Heart right ventricle (tissue), 16 donors: ENCODE results near the gene RAB9B. TPM values are rescaled to one million over a fixed set of nuclear protein-coding genes. Genes with fewer than 3 reads are reported as not detected.

Source experiments
- ATAC-seq, 8 donors: fragments of 200-7000 bp; cut with Tn5 transposase; one replicate each; pipeline ENCODE4 v1.9.1; 2020; ENCODE audit warnings: mild to moderate bottlenecking in 8 of 8, moderate library complexity in 8 of 8, moderate number of reproducible peaks in 1 of 8
- DNase-seq, 2 donors: peaks; one replicate each; pipeline ENCODE4 v3.0.0-alpha.2; 2020
- H3K27ac ChIP-seq, 10 donors: fragments of 200-600 bp; sonication (generic) in 2 of 10; one replicate each; pipeline versions ENCODE4 v1.5.0 to v1.8.0; 2020 to 2022; ENCODE audit warnings: mild to moderate bottlenecking in 3 of 10
- H3K27me3 ChIP-seq, 7 donors: fragments of 200-600 bp; one replicate each; pipeline ENCODE4 v1.8.0; 2021 to 2022; ENCODE audit warnings: mild to moderate bottlenecking in 2 of 7
- H3K36me3 ChIP-seq, 9 donors: fragments of 200-600 bp; sonication (generic) in 1 of 9; one replicate each; pipeline versions ENCODE4 v1.5.0 to v1.8.0; 2020 to 2022; ENCODE audit warnings: mild to moderate bottlenecking in 2 of 9
- H3K4me1 ChIP-seq, 9 donors: fragments of 200-600 bp; sonication (generic) in 1 of 9; one replicate each; pipeline versions ENCODE4 v1.5.0 to v1.8.0; 2020 to 2022; ENCODE audit warnings: mild to moderate bottlenecking in 4 of 9
- H3K4me3 ChIP-seq, 10 donors: fragments of 200-600 bp; sonication (generic) in 2 of 10; one replicate each; pipeline versions ENCODE4 v1.5.0 to v1.8.0; 2020 to 2022; ENCODE audit warnings: mild to moderate bottlenecking in 7 of 10, moderate library complexity in 2 of 10
- H3K9me3 ChIP-seq, 11 donors: fragments of 200-600 bp in 10 of 11; sonication (generic) in 2 of 11; one replicate each; pipeline versions ENCODE4 v1.5.0 to v1.8.0; 2013 to 2022; ENCODE audit warnings: mild to moderate bottlenecking in 2 of 11, control low read depth in 1 of 11, moderate library complexity in 1 of 11
- WGBS, 2 donors: extraction: QIAGEN DNeasy Blood & Tissue Kit; methylation state at CpG; one replicate each; pipeline ENCODE4 v1.1.7; 2013; ENCODE audit warnings: inconsistent platforms in 1 of 2; 5-methylcytosine and 5-hydroxymethylcytosine counted together
- intact Hi-C, 10 donors: fragments of 100-400 bp; cut with DNase I; formaldehyde crosslinking; loops; one replicate each; pipeline versions ENCODE4 v1.11.1 to v1.14.2; 2022
- polyA plus RNA-seq, 2 donors: library from polyadenylated mRNA; stranded (reverse); fragments of 200-250 nt; gene quantifications; one replicate each; pipeline ENCODE4 v1.2.3, GENCODE V29; 2013
- total RNA-seq, 10 donors: library from RNA; stranded (reverse); fragmentation: NEBNext Ultra II Directional in 3 of 10; extraction: Animal tissue kit (Norgen Biotek cat#: 25700) in 3 of 10; gene quantifications; one replicate each; pipeline versions ENCODE4 v1.2.1 to v1.2.4, GENCODE V29; 2021 to 2023
- TF ChIP-seq, protein P1 (sequence below), 9 donors: fragments of 200-600 bp; sonication (generic) in 2 of 9; IDR thresholded peaks; one replicate each; pipeline versions ENCODE4 v1.5.0 to v1.8.0; 2021 to 2022; ENCODE audit warnings: antibody characterized with exemption in 9 of 9, mild to moderate bottlenecking in 5 of 9, moderate library complexity in 1 of 9
- donor health status: Arrhythmogenic right ventricular cardiomyopathy.
- donor health status: ischemic (EF 13 %, LVEDD 7.1; RV severe dilation, severe dysfunction).
- donor health status: healthy with polysubstance abuse.
- donor health status: DM: no; HTN: yes; CAD: no.
- donor health status: DM: no; HTN: no; CAD: no.
- donor health status: ischemic (EF 25% LVEDD 6.9; RV normal size, moderate dysfunction).
- donor health status: ischemic (EF 25% LVEDD 5.7; RV mildly dilated, moderate dysfunction).
- donor health status: healthy.
- donor health status: DM: yes; HTN: yes; CAD: no.
- donor health status: Ischemic cardiomyopathy.
- donor health status: ischemic (EF 35%, LVEDD 5.7; RV mildly dilated, moderate dysfunction).
- donor health status: nonischemic (EF 11% LVEDD 7.7; RV severe dilation, severe dysfunction).
- donor health status: DM: yes; HTN: yes; CAD: no.
- donor health status: PGD.
- donor health status: ischemic (EF 29% LVEDD 5.4; RV normal size, mild dysfunction).
- donor health status: nonischemic (EF 23%, LVEDD 6.1; RV moderate dilation, normal function).

RAB9B gene
- total and polyA plus RNA-seq, 12 donors, result 4.4 to 42.4 (median 32.9) TPM

- no peak overlapping the region for H3K4me3 ChIP-seq
- H3K27ac ChIP-seq, result no peak overlapping the region
- 95 to 98% methylated on average over 2 of the region's 2 CpGs for WGBS, 2 donors
- ATAC-seq (no peak), DNase-seq (no peak)
- H3K27me3 ChIP-seq, result peaks cover 0 to 43% (median 0%) of the 10 kb centered on the region in 7 donors
- no peaks in the 10 kb centered on the region for H3K4me1 ChIP-seq
- H3K36me3 ChIP-seq, result no peaks in the 10 kb centered on the region
- intact Hi-C loops, result no loop called here
- TF ChIP-seq, protein P1, sequence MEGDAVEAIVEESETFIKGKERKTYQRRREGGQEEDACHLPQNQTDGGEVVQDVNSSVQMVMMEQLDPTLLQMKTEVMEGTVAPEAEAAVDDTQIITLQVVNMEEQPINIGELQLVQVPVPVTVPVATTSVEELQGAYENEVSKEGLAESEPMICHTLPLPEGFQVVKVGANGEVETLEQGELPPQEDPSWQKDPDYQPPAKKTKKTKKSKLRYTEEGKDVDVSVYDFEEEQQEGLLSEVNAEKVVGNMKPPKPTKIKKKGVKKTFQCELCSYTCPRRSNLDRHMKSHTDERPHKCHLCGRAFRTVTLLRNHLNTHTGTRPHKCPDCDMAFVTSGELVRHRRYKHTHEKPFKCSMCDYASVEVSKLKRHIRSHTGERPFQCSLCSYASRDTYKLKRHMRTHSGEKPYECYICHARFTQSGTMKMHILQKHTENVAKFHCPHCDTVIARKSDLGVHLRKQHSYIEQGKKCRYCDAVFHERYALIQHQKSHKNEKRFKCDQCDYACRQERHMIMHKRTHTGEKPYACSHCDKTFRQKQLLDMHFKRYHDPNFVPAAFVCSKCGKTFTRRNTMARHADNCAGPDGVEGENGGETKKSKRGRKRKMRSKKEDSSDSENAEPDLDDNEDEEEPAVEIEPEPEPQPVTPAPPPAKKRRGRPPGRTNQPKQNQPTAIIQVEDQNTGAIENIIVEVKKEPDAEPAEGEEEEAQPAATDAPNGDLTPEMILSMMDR (IDR thresholded peaks at IDR 0.05), result no peak
- no peaks in the 10 kb centered on the region for H3K9me3 ChIP-seq
Observed at GRCh38 chrX:103800318-103800717, 31.7 kb downstream of the RAB9B start.

DNA sequence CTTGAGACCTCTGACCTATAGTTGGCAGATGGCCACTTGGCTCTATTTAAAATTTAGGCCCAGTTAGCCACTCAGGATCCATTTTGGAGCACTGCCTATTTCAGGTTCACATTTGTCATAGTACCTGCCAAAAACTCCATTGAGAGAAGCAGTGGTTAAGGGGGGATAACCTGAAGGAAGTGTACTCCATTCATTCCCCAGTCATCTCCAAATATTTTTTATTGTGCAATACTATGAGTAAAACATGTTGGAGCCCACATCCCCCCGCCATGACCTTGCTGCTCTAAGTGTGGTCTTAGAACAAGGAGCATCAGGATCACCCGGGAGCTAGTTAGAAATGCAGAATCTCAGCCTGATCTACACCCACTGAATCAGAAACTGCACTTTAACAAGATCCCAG is 34.4 kb downstream of the RAB9B start:
- no peak for DNase-seq
- TF ChIP-seq, protein P1 (IDR thresholded peaks at IDR 0.05), result no peak
- Histone ChIP-seq H3K27ac (no peak overlapping the region), H3K36me3 (no peaks in the 10 kb centered on the region), H3K4me3 (no peak overlapping the region), H3K27me3 (peaks cover 0 to 53% (median 0%) of the 10 kb centered on the region in 7 donors), H3K9me3 (no peaks in the 10 kb centered on the region), H3K4me1 (no peaks in the 10 kb centered on the region)
- ATAC-seq, result no peak
- 96% methylated on average over 2 of the region's 2 CpGs for WGBS, 2 donors
- intact Hi-C loops, result no loop called here

- no peaks in the 10 kb centered on the region for H3K36me3 ChIP-seq
- no peaks in the 10 kb centered on the region for H3K9me3 ChIP-seq
- DNase-seq, result no peak
- H3K4me1 ChIP-seq, result no peaks in the 10 kb centered on the region
- H3K27me3 ChIP-seq, result peaks cover 0 to 70% (median 0%) of the 10 kb centered on the region in 7 donors
- intact Hi-C loops, result no loop called here
- TF ChIP-seq, protein P1 (IDR thresholded peaks at IDR 0.05), result no peak
- H3K27ac ChIP-seq, result no peak overlapping the region
- H3K4me3 ChIP-seq, result no peak overlapping the region
- no peak for ATAC-seq
- WGBS, 2 donors, result 72 to 84% methylated on average over 4 of the region's 4 CpGs
Observed at GRCh38 chrX:103794119-103794518, 37.9 kb downstream of the RAB9B start.

DNA sequence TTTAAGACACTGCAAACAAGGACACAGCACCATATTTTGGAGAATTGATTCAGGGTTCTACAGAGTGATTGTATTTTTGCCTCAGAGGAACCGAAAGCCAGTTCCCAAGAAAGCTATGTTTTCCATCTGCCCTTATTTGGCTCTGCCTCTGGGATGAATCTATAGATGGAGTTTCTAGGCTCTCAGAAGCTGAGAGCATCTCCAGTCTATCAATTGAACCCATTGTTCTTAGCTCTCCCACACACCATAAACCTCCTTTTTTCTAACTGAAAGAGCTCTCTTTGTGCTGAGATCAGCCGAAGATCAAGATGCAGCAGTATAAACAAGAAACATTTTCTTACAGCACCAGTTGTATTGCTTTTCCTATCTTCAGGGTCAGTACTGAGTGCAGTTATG is 38.5 kb downstream of the RAB9B start:
- TF ChIP-seq, protein P1 (IDR thresholded peaks at IDR 0.05), result no peak
- no peaks in the 10 kb centered on the region for H3K4me1 ChIP-seq
- H3K4me3 ChIP-seq, result no peak overlapping the region
- peaks cover 0 to 66% (median 0%) of the 10 kb centered on the region in 7 donors for H3K27me3 ChIP-seq
- DNase-seq (no peak), ATAC-seq (no peak)
- no peaks in the 10 kb centered on the region for H3K9me3 ChIP-seq
- no peaks in the 10 kb centered on the region for H3K36me3 ChIP-seq
- WGBS, 2 donors, result 73 to 77% methylated on average over 2 of the region's 2 CpGs
- intact Hi-C loops, result no loop called here
- H3K27ac ChIP-seq, result no peak overlapping the region
